GM19328 (cell line): Measurements from ENCODE around the gene ZNF423.
"Not testable (repeated sequence)": the region's sequence is repeated elsewhere in the genome, so short reads cannot be mapped to it uniquely, and the experiment has no call there.

Source experiments
- ATAC-seq: cut with Tn5 transposase; IDR thresholded peaks from one replicate; pipeline ENCODE4 v1.9.1; 2021; ENCODE audit warnings: mild to moderate bottlenecking, moderate library complexity; ENCODE audit not compliant: unreplicated experiment

ZNF423 gene

GRCh38 chr16:49523435-49524159 lies 332.3 kb downstream of the ZNF423 start:
- ATAC-seq: no peak

- ATAC-seq: no peak
Measured at GRCh38 chr16:49521734-49522325, 334.1 kb downstream of the ZNF423 start.

- ATAC-seq: no peak
Measured at GRCh38 chr16:49520492-49521038, 335.3 kb downstream of the ZNF423 start.

GRCh38 chr16:49519741-49520140 lies 336.2 kb downstream of the ZNF423 start:
- no peak for ATAC-seq

- no peak for ATAC-seq
Measured at GRCh38 chr16:49519008-49519656, 336.8 kb downstream of the ZNF423 start.

GRCh38 chr16:49516382-49517036 lies 339.4 kb downstream of the ZNF423 start:
- no peak for ATAC-seq

- no peak for ATAC-seq
Measured at GRCh38 chr16:49515861-49516260, 340.1 kb downstream of the ZNF423 start.

- ATAC-seq: no peak
Measured at GRCh38 chr16:49515016-49515565, 340.8 kb downstream of the ZNF423 start.

- ATAC-seq: no peak
Measured at GRCh38 chr16:49514073-49514980, 341.6 kb downstream of the ZNF423 start.

GRCh38 chr16:49513040-49513439 lies 342.9 kb downstream of the ZNF423 start:
- no peak for ATAC-seq

- ATAC-seq: no peak
Measured at GRCh38 chr16:49510654-49511305, 345.1 kb downstream of the ZNF423 start.

- ATAC-seq: no peak
Measured at GRCh38 chr16:49510141-49510540, 345.8 kb downstream of the ZNF423 start.

- ATAC-seq: not testable (repeated sequence)
Measured at GRCh38 chr16:49506058-49507013, 349.6 kb downstream of the ZNF423 start.

- no peak for ATAC-seq
Measured at GRCh38 chr16:49505556-49505955, 350.4 kb downstream of the ZNF423 start.

- no peak for ATAC-seq
Measured at GRCh38 chr16:49504626-49505025, 351.3 kb downstream of the ZNF423 start.

GRCh38 chr16:49504023-49504364 lies 351.9 kb downstream of the ZNF423 start:
- ATAC-seq: no peak

GRCh38 chr16:49503256-49504022 lies 352.5 kb downstream of the ZNF423 start:
- no peak for ATAC-seq
